ENCODE results near the gene UBQLNL. TPM values are rescaled to one million over a fixed set of nuclear protein-coding genes. Genes with fewer than 3 reads are reported as not detected.

UBQLNL gene
- total and polyA plus RNA-seq, 10 of the 15 experiments (the other 5 are each of a cell fraction or from before 2014, with no cell fraction given) = 0.13 to 1.6 (median 0.37) TPM

- POLR2A ChIA-PET = no interaction called here
- BruUV-seq (replicated peaks) = no TSS peak
- TF ChIP-seq, protein P1, sequence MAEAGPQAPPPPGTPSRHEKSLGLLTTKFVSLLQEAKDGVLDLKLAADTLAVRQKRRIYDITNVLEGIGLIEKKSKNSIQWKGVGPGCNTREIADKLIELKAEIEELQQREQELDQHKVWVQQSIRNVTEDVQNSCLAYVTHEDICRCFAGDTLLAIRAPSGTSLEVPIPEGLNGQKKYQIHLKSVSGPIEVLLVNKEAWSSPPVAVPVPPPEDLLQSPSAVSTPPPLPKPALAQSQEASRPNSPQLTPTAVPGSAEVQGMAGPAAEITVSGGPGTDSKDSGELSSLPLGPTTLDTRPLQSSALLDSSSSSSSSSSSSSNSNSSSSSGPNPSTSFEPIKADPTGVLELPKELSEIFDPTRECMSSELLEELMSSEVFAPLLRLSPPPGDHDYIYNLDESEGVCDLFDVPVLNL (IDR thresholded peaks at IDR 0.05; ENCODE audit: low read depth, low read length) = no peak
- TF ChIP-seq NR2C2 (IDR thresholded peaks at IDR 0.05; ENCODE audit: borderline replicate concordance, control insufficient read depth, insufficient read length, low read depth) (no peak), TCF7 (IDR thresholded peaks at IDR 0.05; ENCODE audit: borderline replicate concordance) (no peak), TARDBP (IDR thresholded peaks at IDR 0.05; ENCODE audit: borderline replicate concordance) (no peak), SIN3A (IDR thresholded peaks at IDR 0.05; ENCODE audit: low read depth, low read length) (no peak), RAD21 (IDR thresholded peaks at IDR 0.05; ENCODE audit: insufficient read depth, low read depth, low read length) (no peak), HDAC6 (IDR thresholded peaks at IDR 0.05; ENCODE audit: unreplicated experiment) (no peak), ZBED1 (IDR thresholded peaks at IDR 0.05; ENCODE audit: borderline replicate concordance) (no peak), NFYA (IDR thresholded peaks at IDR 0.05; ENCODE audit: borderline replicate concordance, low read depth, low read length) (no peak), NFXL1 (IDR thresholded peaks at IDR 0.05; ENCODE audit: borderline replicate concordance) (no peak), PKNOX1 (IDR thresholded peaks at IDR 0.05) (no peak), SRF (IDR thresholded peaks at IDR 0.05; ENCODE audit: low read depth in 2 of 2, low read length in 2 of 2) (no peak), NBN (IDR thresholded peaks at IDR 0.05) (no peak), NRF1 (conservative IDR thresholded peaks at IDR 0.05; ENCODE audit: low read depth, low read length) (no peak), ZZZ3 (IDR thresholded peaks at IDR 0.05; ENCODE audit: control insufficient read depth, insufficient read length, low read depth) (no peak), PML (IDR thresholded peaks at IDR 0.05; ENCODE audit: low read length) (no peak)
- TF ChIP-seq, protein P2, sequence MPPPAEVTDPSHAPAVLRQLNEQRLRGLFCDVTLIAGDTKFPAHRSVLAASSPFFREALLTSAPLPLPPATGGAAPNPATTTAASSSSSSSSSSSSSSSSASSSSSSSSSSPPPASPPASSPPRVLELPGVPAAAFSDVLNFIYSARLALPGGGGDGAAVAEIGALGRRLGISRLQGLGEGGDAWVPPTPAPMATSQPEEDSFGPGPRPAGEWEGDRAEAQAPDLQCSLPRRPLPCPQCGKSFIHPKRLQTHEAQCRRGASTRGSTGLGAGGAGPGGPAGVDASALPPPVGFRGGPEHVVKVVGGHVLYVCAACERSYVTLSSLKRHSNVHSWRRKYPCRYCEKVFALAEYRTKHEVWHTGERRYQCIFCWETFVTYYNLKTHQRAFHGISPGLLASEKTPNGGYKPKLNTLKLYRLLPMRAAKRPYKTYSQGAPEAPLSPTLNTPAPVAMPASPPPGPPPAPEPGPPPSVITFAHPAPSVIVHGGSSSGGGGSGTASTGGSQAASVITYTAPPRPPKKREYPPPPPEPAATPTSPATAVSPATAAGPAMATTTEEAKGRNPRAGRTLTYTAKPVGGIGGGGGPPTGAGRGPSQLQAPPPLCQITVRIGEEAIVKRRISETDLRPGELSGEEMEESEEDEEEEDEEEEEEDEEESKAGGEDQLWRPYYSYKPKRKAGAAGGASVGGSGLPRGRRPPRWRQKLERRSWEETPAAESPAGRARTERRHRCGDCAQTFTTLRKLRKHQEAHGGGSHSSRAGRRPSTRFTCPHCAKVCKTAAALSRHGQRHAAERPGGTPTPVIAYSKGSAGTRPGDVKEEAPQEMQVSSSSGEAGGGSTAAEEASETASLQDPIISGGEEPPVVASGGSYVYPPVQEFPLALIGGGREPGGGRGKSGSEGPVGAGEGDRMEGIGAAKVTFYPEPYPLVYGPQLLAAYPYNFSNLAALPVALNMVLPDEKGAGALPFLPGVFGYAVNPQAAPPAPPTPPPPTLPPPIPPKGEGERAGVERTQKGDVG (CRISPR knock-in tag; IDR thresholded peaks at IDR 0.05) = no peak
- TF ChIP-seq, protein P3, sequence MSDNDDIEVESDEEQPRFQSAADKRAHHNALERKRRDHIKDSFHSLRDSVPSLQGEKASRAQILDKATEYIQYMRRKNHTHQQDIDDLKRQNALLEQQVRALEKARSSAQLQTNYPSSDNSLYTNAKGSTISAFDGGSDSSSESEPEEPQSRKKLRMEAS (IDR thresholded peaks at IDR 0.05; ENCODE audit: low read depth, low read length) = no peak
- TF ChIP-seq, protein P4, sequence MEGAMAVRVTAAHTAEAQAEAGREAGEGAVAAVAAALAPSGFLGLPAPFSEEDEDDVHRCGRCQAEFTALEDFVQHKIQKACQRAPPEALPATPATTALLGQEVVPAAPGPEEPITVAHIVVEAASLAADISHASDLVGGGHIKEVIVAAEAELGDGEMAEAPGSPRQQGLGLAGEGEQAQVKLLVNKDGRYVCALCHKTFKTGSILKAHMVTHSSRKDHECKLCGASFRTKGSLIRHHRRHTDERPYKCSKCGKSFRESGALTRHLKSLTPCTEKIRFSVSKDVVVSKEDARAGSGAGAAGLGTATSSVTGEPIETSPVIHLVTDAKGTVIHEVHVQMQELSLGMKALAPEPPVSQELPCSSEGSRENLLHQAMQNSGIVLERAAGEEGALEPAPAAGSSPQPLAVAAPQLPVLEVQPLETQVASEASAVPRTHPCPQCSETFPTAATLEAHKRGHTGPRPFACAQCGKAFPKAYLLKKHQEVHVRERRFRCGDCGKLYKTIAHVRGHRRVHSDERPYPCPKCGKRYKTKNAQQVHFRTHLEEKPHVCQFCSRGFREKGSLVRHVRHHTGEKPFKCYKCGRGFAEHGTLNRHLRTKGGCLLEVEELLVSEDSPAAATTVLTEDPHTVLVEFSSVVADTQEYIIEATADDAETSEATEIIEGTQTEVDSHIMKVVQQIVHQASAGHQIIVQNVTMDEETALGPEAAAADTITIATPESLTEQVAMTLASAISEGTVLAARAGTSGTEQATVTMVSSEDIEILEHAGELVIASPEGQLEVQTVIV (IDR thresholded peaks at IDR 0.05; ENCODE audit: borderline replicate concordance, partially characterized antibody) = no peak
Observed at GRCh38 chr11:5534046-5534445, 17.5 kb upstream of the UBQLNL start.

More at GRCh38 chr11:5534046-5534445, 17.5 kb upstream of the UBQLNL start:
- WGBS (ENCODE audit: insufficient coverage, insufficient replicate concordance, low lambda C conversion rate, missing lambda C conversion rate) = 0% methylated on average over 1 of the region's 1 CpG
- Histone ChIP-seq H3K4me1 (ENCODE audit: control insufficient read depth, insufficient read depth, low read length) (no peaks in the 10 kb centered on the region), H4K20me1 (ENCODE audit: control insufficient read depth, insufficient read depth) (no peaks in the 10 kb centered on the region), H3K9ac (ENCODE audit: control insufficient read depth, insufficient read depth, low read length) (no peak overlapping the region), H3K27ac (ENCODE audit: control insufficient read depth, insufficient read depth) (no peak overlapping the region), H3K4me2 (ENCODE audit: control insufficient read depth, insufficient read depth) (no peak overlapping the region), H2AFZ (ENCODE audit: control insufficient read depth, low read depth, low read length) (no peak overlapping the region), H3K36me3 (ENCODE audit: control insufficient read depth in 2 of 2, insufficient read depth in 2 of 2, low read length in 1 of 2) (no peaks in the 10 kb centered on the region), H3K27me3 (replicated peaks in 1 of 2; ENCODE audit: control insufficient read depth in 2 of 2, insufficient read depth in 2 of 2, low read length in 1 of 2) (no peaks in the 10 kb centered on the region), H3K9me3 (replicated peaks; ENCODE audit: control insufficient read depth, insufficient read depth, low read length) (no peaks in the 10 kb centered on the region), H3K4me3 (no peak overlapping the region), H3K79me2 (ENCODE audit: control insufficient read depth, insufficient read depth, low read length) (no peaks in the 10 kb centered on the region)
- SMC1A ChIA-PET (ENCODE audit: uncharacterized antibody, unreplicated experiment) = interaction anchor here (1.0 kb wide), 1 partner anchor 11 kb away, joined by 3 read pairs; no protein-coding TSS in a partner anchor
- DNase-seq (ENCODE audit: low read depth, low spot score) (no peak), FAIRE-seq (no peak), ATAC-seq (no peak)
- RAD21 ChIA-PET (ENCODE audit: unreplicated experiment) = no interaction called here
- CTCF ChIA-PET = no interaction called here
- intact Hi-C loops (cut with micrococcal nuclease; ENCODE audit: unreplicated experiment) = no loop called here
- in situ Hi-C loops (cut with MboI) = no loop called here
